ENCODE results near the gene MAP2K4.

Gene MAP2K4

DNA sequence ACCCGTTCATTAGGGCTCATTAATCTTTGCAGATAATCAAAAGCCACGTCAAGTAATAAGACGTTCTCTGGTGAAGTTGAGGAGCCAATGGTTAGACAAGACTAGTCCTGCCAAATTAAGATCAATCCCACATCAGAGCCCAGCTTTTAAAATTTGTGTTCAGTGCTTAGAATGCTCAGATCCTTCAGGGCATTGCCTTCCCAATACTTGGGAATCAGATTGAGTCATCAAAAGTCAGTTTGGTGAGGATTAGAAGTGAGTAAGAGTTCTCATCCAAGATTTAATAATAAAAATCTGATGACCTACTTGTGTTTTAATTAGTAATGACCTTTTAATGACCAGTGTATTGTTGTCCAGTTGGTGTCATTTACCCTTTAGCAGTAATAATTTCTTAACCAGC lies 19.8 kb downstream of the MAP2K4 start:
- no peak for DNase-seq (ENCODE audit: low read depth)

DNA sequence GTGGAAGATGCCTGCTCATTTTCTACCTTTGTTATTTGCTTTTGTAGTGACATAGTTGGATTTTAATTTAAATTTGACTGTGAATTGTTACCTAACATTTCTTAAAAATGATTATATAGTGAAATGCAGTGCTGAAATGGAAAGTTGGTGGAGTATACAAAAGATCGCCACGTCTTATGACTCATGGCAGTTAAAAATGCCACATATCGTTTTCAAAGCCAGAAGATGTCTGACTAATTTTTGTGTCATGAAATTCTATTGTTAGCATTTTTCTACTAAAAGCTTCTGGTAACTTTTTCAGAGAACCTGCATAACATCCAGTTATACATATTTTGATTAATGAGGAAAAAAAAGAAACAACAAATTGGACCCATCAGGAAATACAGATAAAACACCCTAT lies 20.6 kb downstream of the MAP2K4 start:
- DNase-seq (ENCODE audit: low read depth), result no peak

DNA sequence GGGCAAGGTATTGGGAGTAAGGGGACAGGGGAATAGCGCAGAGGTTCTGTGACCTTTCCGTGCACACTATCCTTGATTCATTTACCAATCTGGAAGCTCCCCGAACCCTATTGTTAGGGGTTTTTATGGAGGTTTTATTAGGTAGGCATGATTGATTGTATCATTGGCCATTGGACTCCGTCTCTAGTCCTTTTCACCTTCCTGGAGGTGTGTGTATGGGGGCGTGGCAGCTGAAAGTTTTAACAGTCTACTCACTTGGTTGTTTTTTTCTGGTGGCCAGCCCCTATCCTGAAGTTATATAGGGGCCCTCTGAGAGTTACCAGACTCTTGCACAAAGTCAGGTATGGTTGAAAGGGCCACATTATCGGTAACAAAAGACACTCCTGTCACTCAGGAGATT lies 23.0 kb downstream of the MAP2K4 start:
- DNase-seq (ENCODE audit: low read depth), result no peak

DNA sequence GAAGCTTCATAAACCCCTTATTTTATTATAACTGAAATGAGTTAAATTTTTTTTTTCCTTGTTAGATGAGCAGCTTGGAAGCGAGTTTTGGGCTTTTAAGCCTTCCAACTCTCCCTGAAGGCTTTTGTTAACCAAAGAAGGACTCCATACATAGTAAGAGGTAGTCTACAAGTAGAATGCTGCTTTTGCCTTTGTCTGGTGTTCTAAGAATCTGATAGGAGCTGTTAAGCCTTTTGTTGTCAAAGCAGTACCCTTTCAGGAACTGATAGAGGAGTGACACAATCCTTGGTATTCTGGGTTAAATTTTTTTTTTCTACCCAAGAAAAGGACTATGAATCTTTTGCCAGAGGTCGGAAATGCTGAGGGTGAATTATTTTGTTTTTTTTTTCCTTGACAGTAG lies 26.1 kb downstream of the MAP2K4 start:
- no peak for DNase-seq (ENCODE audit: low read depth)

DNA sequence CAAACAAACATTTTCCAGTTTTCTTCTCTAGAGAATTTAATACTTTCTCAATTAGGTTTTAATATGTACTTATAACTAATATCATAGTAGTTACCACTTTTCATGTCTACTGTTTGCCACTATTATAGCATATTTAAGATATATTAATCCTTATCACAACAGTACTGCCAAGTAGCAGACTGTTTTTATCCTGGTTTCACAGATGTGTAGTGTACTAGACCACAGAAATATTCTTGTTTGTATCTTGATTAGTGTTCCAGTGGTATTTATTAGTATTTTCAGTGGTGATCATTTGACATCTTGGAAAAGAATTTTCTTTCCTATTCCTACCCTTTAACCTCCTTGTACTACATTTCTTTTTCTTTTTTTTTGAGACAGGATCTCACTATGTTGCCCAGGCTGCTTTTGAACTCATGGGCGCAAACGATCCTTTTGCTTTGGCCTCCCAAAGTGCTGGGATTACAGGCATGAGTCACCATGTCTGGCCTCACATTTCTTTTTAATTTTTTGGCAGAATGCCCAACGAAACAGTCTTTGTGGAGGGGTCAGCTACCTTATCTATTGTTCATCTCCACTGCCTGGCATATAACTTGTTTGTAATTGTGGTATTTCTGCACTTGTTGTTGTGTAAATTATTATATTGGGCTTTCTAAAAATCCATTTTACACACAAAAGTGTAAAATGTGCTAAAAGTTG lies 27.2 kb downstream of the MAP2K4 start:
- DNase-seq (ENCODE audit: low read depth), result no peak

DNA sequence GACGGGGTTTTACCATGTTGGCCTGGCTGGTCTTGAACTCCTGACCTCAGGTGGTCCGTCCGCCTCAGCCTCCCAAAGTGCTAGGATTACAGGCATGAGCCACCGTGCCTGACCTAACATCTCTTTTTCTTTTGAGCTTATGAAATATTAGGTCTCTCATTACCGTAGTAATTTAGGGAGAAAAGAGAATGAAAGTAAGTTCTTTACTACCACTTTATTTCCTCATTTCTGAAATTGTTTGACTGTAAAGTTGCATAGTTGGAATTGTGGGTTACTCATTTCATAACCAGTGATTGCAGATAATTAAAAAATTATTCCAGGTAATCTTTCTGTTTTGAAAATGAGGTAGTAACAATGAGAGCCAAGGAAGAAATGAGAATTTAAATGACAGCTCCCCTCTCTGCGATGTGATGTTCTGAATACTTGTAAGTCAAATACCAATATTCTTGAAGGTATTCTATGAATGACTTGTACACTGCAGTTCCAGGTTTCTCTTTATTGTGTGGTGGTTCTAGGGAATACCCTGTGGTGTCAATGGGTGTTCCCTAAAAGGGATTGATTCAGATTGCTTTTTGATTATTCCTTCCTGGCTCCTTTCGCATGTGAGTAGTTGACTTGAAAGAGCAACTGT lies 28.3 kb downstream of the MAP2K4 start:
- no peak for DNase-seq (ENCODE audit: low read depth)

DNA sequence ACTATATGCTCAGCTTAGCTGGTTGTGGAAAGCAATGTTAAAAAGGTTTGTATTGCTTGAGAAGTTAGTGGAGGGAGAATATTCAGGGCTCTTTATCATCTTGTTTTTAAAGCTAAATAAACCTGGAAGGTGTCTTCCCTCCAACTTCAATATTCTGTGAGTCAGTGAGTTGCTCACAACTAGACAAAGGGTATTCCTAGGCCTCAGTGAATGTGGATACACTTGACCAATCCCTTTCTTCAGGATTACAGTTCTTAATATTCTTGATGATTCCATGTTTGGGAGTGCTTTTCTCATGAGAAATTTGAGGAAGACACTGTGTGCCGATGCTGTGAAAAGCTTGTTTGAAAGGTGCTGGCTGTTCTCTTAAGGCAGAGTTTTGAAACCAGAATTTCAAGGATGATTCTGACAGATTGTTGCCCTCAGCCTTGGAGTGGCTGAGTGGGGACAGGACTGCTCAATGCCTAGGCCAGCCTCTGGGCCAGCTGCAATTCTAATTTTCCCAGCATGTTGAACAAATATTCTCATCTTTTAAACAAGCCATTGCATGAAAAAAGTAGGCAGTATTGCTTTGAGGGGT lies 30.1 kb downstream of the MAP2K4 start:
- no peak for DNase-seq (ENCODE audit: low read depth)

DNA sequence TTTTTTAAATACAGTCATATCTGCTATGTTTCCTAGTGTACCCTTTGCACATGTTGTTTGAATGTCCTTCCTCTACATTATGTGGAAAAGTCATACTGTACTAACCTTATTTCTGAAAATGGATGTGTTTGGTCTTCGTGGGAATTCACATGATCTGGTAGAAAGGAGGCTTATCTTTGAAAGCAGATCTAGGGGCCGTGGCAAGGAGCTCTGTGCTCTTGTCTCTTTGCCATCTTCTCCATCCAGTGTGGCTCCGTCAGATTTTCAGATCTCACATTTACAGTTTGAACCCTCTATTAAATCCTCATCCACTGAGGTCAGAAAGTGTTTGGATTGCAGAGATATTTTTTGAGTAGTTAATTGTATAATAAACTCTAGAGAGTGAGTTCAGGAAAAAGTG lies 32.9 kb downstream of the MAP2K4 start:
- DNase-seq (ENCODE audit: low read depth), result no peak

DNA sequence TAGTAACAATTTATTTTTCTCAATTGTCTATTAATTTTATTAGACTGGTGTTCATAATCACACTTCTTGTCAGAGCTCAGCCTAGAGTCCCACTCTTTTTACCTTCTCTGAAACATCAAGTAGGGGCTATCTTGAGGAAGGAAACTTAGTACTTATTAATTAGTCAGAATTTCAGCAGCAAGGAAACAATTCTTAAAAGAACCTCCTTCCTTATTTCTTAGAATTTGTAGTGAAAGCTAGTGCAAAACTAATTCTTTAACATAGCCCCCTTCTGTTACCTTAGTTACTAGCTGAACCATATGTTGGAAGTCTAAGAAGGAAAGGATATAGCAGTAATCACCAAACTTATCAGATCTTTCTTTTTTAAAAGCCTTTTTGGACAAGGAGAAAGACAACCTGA lies 35.2 kb downstream of the MAP2K4 start:
- DNase-seq (ENCODE audit: low read depth), result no peak

DNA sequence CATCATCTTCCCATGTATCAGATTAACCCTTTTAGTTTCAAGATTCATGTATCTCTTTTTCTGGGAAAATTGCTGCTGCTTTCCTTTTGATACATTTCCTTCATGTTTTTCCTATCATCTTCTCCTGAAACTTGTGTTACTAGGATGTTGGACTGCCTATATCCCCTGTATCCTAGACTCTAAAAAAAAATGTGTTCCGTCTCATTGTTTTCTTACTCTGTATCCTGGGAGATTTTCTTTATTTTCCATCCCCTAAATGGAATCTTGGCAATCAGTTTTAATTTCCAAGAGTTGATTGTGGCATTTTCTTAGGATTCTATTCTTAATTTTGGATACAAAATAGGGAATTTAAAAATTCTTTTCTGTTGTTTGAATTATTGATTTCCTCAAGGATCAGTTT lies 36.8 kb downstream of the MAP2K4 start:
- DNase-seq (ENCODE audit: low read depth), result no peak

DNA sequence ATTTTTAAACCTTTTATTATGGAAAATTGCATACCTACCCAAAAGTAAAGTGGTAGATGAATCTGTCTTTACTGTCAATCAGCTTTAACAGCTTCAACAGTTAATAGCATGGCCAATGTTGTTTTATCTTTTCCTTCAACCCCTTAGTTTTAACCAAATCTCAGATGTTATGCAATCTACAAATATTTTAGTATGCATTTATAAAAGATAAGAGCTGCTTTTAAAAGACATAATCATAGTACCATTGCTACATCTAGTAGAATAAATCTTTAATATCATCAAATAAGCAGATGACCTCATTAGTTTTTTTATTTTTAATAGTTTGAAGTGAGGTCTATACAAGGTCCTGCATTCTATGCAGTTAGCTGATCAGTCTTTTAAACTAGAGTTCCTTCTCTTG lies 37.9 kb downstream of the MAP2K4 start:
- no peak for DNase-seq (ENCODE audit: low read depth)

DNA sequence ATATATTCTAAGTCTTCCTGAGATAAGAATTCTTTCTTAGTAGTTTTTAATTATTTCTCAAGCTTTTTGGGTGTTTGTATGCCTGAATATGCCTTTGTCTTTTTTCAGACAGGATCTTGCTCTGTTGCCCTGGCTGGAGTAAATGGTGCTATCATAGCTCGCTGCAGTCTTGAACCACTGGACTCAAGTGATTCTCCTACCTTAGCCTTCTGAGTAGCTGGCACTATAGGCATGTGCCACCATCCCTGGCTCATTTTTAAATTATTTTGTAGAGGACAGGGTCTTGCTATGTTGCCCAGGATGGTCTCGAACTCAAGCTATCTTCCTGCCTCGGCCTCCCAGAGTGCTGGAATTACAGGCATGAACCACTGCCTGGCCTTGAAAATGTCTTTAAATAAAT lies 41.6 kb downstream of the MAP2K4 start:
- DNase-seq (ENCODE audit: low read depth), result no peak

DNA sequence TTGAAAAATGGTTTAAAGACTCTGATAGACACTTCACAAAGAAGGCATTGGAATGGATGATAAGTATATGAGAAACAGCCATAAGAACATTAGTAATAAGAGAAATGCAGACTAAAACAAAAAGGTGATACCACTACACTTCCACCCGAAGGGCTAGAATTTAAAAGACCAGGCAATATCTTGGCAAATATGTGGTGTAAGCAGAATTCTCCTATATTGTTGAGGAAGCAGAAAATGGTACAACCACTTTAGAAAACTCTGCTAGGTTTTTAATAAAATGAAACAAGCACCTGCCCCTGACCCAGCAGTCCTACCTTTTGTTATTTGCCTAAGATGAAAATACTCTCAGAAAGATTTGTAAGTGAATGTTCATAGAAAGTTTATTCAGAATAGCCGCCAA lies 43.7 kb downstream of the MAP2K4 start:
- DNase-seq (ENCODE audit: low read depth), result no peak

DNA sequence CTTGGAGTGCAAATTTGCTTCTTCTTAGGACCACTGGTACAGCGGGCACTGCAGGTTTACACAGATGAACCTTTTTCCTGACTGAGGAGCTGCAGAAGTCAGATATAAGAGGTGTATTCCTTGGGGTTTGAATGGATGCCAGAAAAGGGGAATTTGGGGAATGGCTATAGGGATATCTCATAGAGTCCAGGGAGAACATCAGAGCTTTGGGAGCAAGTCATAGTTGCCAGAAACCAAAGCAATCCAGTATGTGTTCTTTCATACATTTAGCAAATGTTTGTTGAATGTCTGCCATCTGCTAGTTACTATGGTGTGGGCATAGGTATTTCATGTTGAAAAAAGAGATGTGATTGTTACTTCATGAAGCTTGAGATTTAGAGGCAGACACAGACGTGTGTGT lies 46.8 kb downstream of the MAP2K4 start:
- no peak for DNase-seq (ENCODE audit: low read depth)

DNA sequence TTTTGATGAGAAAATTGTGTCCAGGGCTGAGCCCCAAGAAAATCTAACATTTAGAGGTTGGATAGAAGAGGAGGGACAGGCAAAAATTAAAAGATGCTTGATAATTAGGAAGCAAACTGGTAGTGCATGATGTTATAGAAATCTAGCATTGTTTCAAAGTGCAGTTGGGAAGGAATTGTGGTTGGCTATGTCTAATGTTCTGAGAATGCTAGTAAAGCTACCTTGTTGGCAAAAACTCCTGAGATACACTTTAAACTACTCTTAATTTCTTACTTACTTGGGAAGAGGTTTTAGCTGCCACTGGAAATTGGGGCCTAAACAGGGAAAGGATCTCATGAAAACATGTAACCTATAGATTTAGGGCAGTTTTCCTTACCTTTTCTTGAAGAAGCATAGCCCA lies 48.3 kb downstream of the MAP2K4 start:
- no peak for DNase-seq (ENCODE audit: low read depth)

DNA sequence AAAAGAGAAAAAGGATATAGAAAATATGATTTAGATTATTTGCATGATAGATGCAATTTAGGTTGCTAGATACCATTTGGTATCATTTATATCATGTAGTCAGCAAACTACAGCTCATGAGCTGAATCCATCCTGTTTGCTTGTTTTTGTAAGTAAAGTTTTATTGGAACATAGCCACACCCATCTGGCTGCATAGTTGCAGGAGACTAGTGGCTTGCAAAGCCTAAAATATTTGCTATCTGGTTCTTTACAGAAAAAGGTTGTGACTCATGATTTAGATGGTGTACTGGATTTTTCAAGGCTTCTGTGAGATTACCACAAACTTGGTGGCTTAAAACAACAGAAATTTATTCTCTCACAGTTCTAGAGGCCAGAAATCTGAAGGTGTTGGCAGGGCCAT lies 49.9 kb downstream of the MAP2K4 start:
- no peak for DNase-seq (ENCODE audit: low read depth)

DNA sequence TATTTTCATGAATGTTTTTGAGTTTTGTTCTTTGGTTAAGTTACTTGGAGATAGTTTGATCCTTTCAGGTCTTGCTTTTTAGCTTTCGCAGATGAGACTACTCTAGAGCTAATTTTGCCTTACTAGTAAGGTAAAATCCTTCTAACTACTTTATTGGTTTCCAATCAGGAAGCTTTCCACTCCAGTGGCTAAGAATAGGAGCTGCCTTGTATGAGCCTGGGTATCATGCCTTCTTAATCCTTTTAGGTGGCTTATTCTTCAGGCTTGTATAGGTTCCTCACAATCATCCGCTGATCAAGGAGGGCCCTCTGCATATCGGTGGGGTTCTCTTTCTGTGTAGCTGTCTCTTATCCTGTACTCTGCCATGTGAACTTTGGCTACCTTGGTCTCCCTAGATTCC lies 53.7 kb downstream of the MAP2K4 start:
- no peak for DNase-seq (ENCODE audit: low read depth)

DNA sequence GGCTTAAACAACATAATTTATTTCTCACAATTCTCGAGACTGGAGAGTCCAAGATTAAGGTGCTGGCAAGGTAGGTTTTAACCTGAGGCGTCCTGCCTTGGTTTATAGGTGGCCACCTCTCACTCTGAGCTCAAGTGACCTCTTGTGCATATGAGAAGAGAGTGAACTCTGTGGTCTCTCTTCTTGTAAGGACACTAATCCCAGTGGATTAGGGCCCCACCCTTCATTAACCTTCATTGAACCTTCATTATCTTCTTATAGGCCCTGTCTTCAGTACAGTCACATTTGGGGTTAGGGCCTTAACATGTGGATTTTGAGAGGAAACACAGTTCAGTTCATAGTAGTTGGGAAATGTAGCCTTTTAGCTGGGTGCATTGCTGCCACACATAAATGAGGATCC lies 57.1 kb downstream of the MAP2K4 start:
- DNase-seq (ENCODE audit: low read depth), result no peak

DNA sequence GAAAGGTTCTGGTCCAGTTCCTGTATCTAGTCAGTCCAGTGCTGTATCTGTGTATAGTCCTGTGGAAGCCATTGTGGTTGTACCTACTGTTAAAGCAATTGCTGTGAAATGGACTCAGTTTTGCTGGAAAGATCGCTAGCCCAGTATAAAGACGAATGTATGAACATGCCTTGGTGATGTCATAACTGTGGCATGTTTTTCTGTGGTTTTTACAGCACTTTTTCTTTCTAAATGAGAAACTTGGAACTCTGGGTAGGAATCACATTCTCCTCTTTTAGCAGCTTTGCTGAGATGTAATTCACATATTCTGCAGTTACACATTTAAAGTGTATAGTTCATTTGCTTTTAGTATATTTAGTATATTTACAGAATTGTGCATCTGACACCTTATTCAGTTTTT lies 58.1 kb downstream of the MAP2K4 start:
- DNase-seq (ENCODE audit: low read depth), result no peak

DNA sequence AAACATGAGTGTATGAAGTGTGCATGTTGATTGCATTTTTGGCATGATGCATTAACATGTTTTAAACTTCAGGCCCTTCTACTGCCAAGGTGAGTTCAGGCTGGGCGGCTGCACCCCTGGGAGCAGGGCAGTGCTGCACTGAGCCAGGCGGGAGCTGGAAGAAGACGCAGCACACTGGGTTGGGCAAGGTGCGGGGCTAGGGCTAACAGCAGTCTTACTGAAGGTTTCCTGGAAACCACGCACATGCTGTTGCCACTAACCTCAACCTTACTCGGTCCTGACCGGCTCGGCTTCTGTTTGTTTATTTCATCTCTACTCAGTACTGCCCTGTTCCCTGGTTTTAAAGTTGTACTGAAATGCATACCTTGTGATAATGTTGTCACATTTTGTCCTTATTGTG lies 61.0 kb downstream of the MAP2K4 start:
- no peak for DNase-seq (ENCODE audit: low read depth)

DNA sequence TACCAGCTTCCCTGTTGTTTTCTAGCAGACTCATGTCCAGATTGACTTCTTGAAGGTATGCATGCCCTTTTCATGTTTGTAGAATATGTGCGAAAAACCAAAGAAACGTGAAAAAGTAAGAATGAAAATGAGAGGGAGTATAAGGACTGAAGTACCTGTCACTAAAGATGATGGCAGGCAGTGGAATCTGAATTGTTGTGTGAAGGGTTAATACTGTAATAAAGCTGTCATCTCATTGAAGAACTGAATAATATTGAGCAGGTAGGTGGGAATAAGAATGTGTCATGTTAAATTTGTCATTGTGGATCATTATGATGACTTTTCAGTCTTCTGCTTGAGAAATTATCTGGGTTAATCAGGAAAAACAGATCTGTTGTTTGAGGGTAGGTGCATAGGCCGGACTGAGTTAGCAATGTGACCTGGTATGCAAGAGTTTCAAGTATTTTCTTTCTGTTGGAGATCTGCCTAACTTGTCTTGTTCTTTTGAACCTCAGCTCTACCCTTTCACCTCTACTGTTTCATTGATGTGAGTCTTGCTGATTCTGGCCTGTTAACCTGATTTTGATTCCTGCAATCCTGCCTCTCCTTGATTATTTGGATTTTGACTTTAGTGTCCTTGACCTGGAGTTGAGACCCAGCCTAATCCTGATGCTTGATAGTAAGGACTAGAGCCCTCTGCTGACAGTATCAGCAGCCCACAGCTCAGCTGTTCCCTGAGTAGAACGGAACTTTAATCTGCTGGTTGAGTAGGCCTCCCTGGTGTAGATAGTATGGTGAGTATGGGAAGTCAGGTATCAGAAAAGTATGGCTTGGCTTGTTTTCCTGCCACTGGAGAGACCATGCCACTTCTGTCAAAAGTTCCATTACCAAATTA lies 64.6 kb downstream of the MAP2K4 start:
- DNase-seq (ENCODE audit: low read depth), result no peak

DNA sequence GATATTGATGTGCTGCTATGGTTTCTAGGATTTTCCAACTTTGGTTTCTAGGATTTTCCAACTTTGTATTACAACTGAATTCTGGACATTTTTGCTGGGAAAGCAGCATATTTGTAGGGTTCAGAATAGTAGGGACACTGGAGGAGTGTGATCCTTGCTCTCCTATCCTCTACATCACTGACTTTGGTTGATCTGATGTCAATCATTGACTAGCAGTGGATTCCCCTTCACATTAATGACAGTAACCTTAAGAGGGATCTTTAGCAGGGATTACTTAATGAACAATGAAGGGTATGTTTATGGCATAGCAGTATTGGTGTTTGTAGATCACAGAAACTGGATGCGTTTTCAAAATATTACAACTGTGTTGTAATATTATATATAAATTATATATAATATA lies 67.4 kb downstream of the MAP2K4 start:
- DNase-seq (ENCODE audit: low read depth), result no peak

DNA sequence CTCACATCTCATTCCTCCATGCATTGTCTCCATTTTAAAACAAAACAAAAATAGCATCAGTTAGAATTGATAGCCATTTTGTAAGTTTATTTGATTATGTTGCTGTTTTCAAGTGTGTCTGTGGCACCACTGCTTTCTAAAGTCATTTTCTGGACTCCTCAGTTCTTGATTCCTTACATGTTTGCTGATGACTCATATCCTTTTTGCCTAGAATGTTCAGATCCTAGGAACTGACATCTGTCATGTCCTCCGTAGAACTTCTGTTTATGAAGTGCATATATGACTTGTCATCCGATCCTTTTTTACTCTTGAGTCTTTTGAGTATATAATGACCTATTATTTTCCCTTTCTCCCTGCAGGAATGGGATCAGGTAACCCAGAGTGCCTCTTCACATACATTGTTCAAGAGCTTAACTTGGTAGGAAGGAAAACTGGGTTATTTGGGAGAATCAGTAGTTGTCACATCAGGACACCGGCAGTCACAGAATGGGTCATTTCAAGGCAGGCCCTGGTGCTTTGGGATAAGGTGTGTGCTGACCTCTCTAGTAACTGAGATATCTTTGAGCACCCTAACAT lies 69.2 kb downstream of the MAP2K4 start:
- no peak for DNase-seq (ENCODE audit: low read depth)

Data from T-helper 22 cell (primary cell).